ENCODE measurements around the gene GSTM5. TPM values are rescaled to one million over a fixed set of nuclear protein-coding genes. Genes with fewer than 3 reads are reported as not detected.
"Not testable (repeated sequence)": the region's sequence is repeated elsewhere in the genome, so short reads cannot be mapped to it uniquely, and the experiment has no call there.

The GSTM5 gene
- total RNA-seq, 1 experiment from 2014 or later, result not detected

- no peaks in the 10 kb centered on the region for H3K9me3 ChIP-seq
- no peak overlapping the region for H3K4me3 ChIP-seq
- no peaks in the 10 kb centered on the region for H3K36me3 ChIP-seq
- H3K27me3 ChIP-seq, result no peaks in the 10 kb centered on the region
- no peak for DNase-seq
Measured at GRCh38 chr1:109762821-109763645, 51.0 kb downstream of the GSTM5 start.

DNA sequence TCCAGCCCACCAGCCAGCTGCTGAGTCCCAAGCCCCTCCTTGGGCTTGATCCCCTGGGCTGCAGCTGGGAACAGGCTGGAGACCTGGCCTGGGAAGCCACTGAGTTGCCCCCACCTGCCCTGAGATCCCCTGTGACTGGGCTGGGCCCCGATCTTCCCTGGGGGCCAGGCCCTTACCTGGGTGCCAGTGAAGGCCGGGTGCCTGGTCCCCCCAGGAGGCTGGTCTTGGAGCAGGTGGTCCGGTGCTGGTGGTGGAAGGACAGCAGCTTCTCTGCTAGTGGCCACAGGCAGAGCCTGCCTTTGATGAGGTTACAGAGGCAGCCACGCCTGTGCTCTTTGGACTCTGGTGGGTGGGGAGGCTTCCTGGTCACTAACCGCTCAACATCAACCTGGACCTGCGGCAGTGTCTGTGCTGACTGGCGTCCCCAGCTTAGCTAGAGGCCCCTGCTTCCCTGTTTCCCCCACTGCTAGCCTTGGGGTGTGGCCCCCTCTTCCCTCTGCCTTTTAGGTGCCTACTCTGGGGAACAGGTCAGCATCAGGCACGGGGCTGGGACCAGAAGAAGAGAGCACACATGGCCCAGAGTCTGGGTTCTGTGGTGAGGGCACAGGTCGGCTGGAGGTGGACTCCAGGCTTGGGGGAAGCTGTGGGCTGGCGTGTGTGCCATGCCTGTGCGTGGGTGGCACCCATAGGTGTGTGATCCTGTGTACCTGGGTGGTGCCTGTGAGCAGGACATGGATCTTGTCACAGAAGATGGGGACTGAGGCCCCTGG lies 51.8 kb downstream of the GSTM5 start, which contains the start of gene EPS8L3:
Gene EPS8L3 (minus strand): TSS at position 278 of the 770 bp plus-strand sequence. CDS start 2,174 bp downstream, outside the sequence.
- Histone ChIP-seq H3K36me3 (no peaks in the 10 kb centered on the region), H3K4me3 (no peak within 1 kb of the TSS), H3K27me3 (no peaks in the 10 kb centered on the region), H3K9me3 (no peaks in the 10 kb centered on the region)
- no peak for DNase-seq

DNA sequence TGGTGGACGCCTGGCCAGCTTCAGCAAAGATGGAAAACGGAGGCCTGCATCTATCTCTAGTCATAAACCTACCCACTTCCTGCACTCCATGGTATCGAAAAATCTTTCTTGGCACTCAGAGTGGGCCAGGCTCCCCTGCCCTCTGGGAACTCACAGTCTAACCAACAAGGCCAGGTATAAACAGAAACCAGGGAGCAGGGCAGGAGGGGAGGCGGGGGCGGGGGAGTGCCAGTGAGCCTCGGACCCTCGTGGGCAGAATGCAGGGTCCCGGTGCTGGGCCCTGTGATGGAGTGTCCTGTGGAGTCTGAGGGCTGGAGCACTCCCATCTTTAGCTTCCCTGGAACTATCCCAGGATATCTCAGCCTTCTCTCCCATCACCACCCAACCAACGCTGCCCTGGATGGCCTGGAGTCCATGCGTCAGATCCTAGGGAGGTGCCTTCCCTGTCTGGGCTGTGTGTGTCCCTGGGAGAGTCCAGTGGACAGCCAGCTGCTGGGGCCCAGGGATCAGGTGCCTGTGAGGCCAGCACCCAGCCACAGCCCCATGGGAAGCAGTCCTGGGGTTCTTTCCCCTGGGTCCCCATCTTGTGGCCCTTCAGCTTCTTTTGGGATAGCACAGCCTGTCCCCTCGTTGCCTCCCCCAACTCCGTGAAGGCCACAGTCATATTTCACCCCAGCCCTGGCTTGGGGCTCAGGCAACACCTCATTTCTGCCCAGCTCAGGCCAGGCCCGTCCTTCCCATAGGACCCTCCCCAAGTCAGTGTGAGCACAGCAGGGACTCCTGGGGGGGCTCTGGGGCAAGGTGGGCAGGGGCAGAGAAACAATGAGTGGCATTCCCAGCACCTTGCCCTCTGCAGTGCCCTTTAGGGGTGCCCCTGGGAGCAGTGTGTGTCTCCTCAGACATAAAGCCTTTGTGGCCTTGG lies 52.8 kb downstream of the GSTM5 start:
- no peak for DNase-seq
- no peaks in the 10 kb centered on the region for H3K27me3 ChIP-seq
- H3K9me3 ChIP-seq, result no peaks in the 10 kb centered on the region
- no peaks in the 10 kb centered on the region for H3K36me3 ChIP-seq
- H3K4me3 ChIP-seq, result no peak overlapping the region

DNA sequence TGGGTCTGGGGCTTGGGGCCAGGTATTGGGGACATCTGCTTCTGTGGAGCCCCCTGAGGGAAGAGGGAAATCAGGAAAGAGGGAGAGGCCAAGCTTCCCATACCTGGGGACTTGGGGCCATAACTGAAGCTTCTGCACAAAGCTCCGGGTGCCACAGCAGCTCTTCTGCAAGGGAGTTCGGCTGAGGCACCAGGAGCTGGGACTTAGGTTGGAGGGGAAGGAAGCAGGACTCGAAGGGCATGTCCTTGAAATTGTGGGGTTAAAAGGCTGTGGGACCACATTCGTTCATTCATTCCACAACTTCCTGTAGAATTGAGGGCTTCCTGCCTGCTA lies 53.4 kb downstream of the GSTM5 start:
- DNase-seq, result no peak
- Histone ChIP-seq H3K4me3 (no peak overlapping the region), H3K36me3 (no peaks in the 10 kb centered on the region), H3K9me3 (no peaks in the 10 kb centered on the region), H3K27me3 (no peaks in the 10 kb centered on the region)

DNA sequence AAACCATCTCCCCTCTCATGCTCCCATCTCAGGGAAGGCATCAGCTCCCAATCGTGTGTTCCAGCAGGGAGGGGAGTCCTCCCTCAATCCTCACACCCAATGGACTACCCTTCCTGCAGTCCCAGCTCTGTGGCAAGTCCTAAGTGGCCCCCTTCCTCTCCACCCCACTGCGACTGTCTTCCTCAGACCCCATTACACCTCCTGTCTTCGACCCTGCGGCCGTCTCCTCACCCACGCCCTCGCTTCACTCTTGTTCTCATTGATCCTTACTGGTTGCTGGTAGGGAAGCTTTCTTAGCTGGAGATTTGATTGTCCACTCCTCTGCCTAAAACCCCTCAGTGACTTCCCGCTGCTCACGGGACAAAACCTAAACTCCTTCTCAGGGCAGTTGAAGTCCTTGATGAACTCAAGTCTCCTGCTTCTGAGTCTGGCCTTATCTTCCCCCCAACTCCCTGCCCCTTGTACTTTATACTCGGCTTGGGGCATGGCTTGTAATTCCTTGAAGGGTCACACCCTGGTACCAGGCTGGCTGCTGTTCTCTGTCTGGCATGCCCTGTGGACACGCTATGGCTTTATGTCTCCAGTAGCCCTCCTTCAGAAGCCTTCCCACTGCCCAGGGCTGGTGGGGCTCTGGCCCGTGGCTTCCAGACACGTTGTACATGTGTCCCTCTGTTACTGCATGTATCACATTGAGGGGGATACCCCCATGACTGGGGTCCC lies 54.0 kb downstream of the GSTM5 start:
- H3K27me3 ChIP-seq, result no peaks in the 10 kb centered on the region
- H3K9me3 ChIP-seq, result no peaks in the 10 kb centered on the region
- no peak for DNase-seq
- no peaks in the 10 kb centered on the region for H3K36me3 ChIP-seq
- no peak overlapping the region for H3K4me3 ChIP-seq

GRCh38 chr1:109766991-109767636 lies 55.1 kb downstream of the GSTM5 start:
- H3K36me3 ChIP-seq, H3K27me3 ChIP-seq, H3K4me3 ChIP-seq, DNase-seq, H3K9me3 ChIP-seq: not testable (repeated sequence)

Other genes with a start within 250 kb of the GSTM5 start
- gene SYPL2, start 245.7 kb upstream of the GSTM5 start, total RNA-seq (2014; rRNA removed; shearing (Covaris generic); ENCODE audit: low replicate concordance), result 0.46 TPM in 1 of 2 replicates, not detected in the other
- 3.9 and 10.4 TPM in 2 replicates for gene ATXN7L2, start 228.3 kb upstream of the GSTM5 start, total RNA-seq (2014; rRNA removed; shearing (Covaris generic); ENCODE audit: low replicate concordance)
- gene CYB561D1, start 218.2 kb upstream of the GSTM5 start, total RNA-seq (2014; rRNA removed; shearing (Covaris generic); ENCODE audit: low replicate concordance), result 2.2 and 6.7 TPM in 2 replicates
- gene AMIGO1, start 202.5 kb upstream of the GSTM5 start, total RNA-seq (2014; rRNA removed; shearing (Covaris generic); ENCODE audit: low replicate concordance), result 0.20 and 1.3 TPM in 2 replicates
- not detected in 2 replicates for gene GPR61, start 172.4 kb upstream of the GSTM5 start, total RNA-seq (2014; rRNA removed; shearing (Covaris generic); ENCODE audit: low replicate concordance)
- gene GNAI3, start 163.6 kb upstream of the GSTM5 start, total RNA-seq (2014; rRNA removed; shearing (Covaris generic); ENCODE audit: low replicate concordance), result 17.0 and 20.1 TPM in 2 replicates
- 0.10 TPM in 1 of 2 replicates, not detected in the other for gene GNAT2, start 92.6 kb upstream of the GSTM5 start, total RNA-seq (2014; rRNA removed; shearing (Covaris generic); ENCODE audit: low replicate concordance)
- 119 and 172 TPM in 2 replicates for gene AMPD2, start 92.4 kb upstream of the GSTM5 start, total RNA-seq (2014; rRNA removed; shearing (Covaris generic); ENCODE audit: low replicate concordance)
- gene GSTM4, start 56.2 kb upstream of the GSTM5 start, total RNA-seq (2014; rRNA removed; shearing (Covaris generic); ENCODE audit: low replicate concordance), result 27.9 and 33.5 TPM in 2 replicates
- 20.0 and 22.2 TPM in 2 replicates for gene GSTM2, start 44.2 kb upstream of the GSTM5 start, total RNA-seq (2014; rRNA removed; shearing (Covaris generic); ENCODE audit: low replicate concordance)
- gene GSTM1, start 24.4 kb upstream of the GSTM5 start, total RNA-seq (2014; rRNA removed; shearing (Covaris generic); ENCODE audit: low replicate concordance), result 67.7 and 86.1 TPM in 2 replicates
- 47.2 and 80.3 TPM in 2 replicates for gene GSTM3, start 28.8 kb downstream of the GSTM5 start, total RNA-seq (2014; rRNA removed; shearing (Covaris generic); ENCODE audit: low replicate concordance)
- not detected in 2 replicates for gene EPS8L3, start 51.7 kb downstream of the GSTM5 start, total RNA-seq (2014; rRNA removed; shearing (Covaris generic); ENCODE audit: low replicate concordance)
- gene CSF1, start 198.6 kb downstream of the GSTM5 start, total RNA-seq (2014; rRNA removed; shearing (Covaris generic); ENCODE audit: low replicate concordance), result 155 and 224 TPM in 2 replicates

Data from MG63 (cell line).